Tongue (tissue), 2 donors: ENCODE data around the gene ROBO2. TPM values are rescaled to one million over a fixed set of nuclear protein-coding genes. Genes with fewer than 3 reads are reported as not detected.
A peak's percentile ranks its signal among the peaks of the same experiment; 100 is the strongest.

Source experiments
- DNase-seq: peaks from one replicate; pipeline ENCODE4 v3.0.0-alpha.2; 2015
- total RNA-seq: library from RNA; depleted of rRNA; stranded (reverse); fragments of >200 nt; gene quantifications from one replicate; pipeline ENCODE4 v1.2.3, GENCODE V29; 2014

ROBO2 gene
- total RNA-seq, 1 donor from 2014 or later = 22.1 TPM

DNA sequence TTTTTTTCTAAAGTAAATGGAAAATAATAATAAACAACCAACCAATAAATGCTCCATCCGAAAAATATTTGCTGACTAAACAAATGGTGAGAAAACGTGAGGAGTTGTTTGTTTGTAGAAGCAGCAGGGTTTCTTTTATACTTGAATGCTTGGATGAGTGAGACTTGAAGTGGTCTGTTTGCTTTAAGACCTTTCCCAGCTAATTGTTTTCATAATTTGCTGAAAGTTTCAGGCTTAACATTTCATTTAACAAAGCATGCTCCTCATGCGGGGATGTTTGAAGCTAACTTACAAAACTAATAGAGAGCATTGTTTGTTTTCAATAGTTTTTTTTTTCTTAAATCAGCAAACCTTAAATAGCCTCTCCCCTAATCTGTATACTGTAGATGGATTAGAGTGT, 484.6 kb downstream of the ROBO2 start:
- no peak for DNase-seq

DNA sequence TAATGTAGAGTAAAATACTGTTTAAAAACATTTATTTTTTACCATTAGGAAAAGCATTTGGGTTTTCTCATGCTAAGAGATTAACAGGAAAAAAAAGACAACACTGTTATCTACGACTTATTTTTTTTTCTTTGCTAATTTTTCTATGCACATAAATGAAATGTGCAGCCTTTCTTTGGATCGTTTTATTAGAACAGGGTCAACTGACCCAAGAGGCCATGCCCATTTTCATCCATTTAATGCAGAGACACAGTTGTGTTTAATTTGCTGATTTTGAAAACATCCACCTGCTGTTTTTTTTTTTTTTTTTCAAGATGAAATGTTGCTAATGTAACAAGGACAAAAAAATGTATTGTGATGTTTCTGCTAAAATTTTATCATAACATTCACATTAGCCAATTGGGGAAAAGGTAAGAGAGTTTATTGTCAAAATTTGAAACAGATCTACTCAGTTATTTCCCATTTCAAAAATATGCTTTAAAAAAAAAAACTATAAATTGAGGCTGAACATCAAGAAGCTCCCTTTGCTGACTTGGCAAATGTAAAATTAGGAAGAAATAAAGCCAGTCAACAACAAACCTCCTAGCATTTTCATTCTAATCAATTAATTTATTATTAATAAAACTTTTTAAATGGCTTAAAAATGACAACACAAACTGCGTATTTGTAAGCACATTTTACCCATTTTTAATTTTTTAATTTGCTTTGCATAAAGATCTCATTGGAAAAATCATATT, 485.2 kb downstream of the ROBO2 start:
- DNase-seq = no peak

DNA sequence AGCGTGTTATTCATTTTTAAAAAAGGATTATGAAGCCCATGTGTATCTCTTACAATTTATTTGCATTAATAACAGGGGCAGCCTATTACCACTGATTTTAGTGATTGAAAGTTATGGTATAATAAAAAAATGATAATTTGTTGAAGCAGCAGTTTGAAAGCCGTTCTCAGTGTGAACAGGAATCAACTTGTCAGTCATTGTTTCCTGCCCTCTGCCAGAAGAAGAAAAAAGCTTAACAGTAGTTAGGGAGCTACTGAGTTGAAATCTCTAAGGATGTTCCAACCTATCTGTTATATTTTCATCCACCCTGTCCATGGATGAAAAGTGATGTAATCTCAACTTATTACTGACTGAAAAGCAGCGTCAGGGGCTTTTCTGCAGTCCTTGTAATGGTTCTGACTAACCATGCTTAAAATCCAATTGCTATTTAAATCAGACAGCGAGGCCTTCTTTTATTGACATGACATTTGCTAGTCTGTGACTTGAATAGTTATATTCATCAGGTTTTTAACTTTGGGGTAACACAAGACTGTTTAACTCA, 486.7 kb downstream of the ROBO2 start:
- no peak for DNase-seq

GRCh38 chr3:77529522-77529921, 489.6 kb downstream of the ROBO2 start:
- no peak for DNase-seq

GRCh38 chr3:77530870-77531269, 491.0 kb downstream of the ROBO2 start:
- peak; percentile 16 for DNase-seq

GRCh38 chr3:77535116-77535515, 495.2 kb downstream of the ROBO2 start:
- DNase-seq = no peak

- no peak for DNase-seq
Observed at GRCh38 chr3:77536038-77536775, 496.3 kb downstream of the ROBO2 start.

GRCh38 chr3:77539014-77539413, 499.1 kb downstream of the ROBO2 start:
- no peak for DNase-seq

- DNase-seq = no peak
Observed at GRCh38 chr3:77539677-77540076, 499.8 kb downstream of the ROBO2 start.

DNA sequence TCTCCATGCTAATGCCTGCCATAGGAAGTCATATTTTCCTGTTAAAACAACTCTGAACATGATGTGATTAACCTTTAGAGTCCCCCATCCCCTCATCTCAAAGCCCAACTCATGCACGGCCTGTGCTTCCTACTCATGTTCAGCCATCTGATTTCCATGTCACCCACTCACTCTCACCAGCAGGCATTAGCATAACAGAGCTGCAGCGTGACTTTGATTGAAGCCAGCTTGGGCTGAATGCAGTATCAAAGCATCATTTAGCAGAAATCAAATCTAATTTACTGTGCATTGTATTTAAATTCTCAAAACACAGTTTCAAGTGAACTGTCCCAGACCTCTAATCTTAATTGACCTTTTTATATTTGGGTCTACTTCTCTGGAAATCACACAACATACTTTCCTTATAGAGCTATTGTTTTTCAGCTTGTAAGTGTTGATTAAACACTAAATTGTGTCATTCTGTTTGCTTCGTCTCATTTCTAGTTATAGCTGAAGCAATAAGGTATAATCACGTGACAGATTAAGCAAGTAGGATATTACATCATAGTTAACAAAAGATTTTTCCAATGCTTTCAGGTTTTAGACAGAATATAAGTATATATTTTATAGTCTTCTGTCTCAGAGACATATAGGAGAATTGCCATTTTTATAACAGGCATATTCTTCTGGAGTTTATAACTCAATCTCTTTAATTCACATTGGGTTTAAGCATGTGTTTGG, 501.5 kb downstream of the ROBO2 start:
- DNase-seq = no peak

DNA sequence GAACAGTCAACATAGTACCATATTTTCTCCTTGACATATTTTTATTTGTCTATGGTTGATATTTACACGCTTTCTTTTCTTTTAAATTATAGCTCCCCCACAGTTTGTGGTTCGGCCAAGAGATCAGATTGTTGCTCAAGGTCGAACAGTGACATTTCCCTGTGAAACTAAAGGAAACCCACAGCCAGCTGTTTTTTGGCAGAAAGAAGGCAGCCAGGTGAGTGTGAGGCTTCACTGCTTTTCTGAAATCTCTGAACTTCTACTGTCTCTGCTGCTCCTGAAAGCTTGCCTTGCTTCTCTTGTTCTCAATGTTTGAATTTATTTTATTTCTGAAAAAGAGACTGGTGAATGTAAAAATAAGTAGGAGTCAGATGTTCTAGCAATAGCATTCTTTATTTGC, 506.3 kb downstream of the ROBO2 start:
- DNase-seq = no peak

GRCh38 chr3:77549034-77549433, 509.1 kb downstream of the ROBO2 start:
- no peak for DNase-seq

DNA sequence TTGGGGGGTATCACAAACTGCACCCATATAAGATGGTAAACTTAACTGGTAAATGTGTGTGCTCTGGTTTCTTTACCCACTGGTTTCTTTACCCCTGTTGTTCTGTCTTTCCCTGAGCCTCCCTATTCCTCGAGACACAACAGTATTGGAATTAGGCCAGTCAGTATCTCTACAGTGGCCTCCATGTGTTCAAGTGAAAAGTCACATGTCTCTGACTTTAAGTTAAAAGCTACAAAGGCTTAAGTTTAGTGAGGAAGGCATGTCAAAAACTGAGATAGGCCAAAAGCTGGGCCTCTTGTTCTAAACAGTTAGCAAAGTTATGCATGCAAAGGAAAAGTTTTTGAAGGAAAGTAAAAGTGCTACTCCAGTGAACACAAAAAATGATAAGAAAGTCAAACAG, 513.3 kb downstream of the ROBO2 start:
- DNase-seq = no peak

GRCh38 chr3:77562089-77562488, 522.2 kb downstream of the ROBO2 start:
- no peak for DNase-seq

- no peak for DNase-seq
Observed at GRCh38 chr3:77563012-77563411, 523.1 kb downstream of the ROBO2 start.

- no peak for DNase-seq
Observed at GRCh38 chr3:77566055-77566454, 526.2 kb downstream of the ROBO2 start.

DNA sequence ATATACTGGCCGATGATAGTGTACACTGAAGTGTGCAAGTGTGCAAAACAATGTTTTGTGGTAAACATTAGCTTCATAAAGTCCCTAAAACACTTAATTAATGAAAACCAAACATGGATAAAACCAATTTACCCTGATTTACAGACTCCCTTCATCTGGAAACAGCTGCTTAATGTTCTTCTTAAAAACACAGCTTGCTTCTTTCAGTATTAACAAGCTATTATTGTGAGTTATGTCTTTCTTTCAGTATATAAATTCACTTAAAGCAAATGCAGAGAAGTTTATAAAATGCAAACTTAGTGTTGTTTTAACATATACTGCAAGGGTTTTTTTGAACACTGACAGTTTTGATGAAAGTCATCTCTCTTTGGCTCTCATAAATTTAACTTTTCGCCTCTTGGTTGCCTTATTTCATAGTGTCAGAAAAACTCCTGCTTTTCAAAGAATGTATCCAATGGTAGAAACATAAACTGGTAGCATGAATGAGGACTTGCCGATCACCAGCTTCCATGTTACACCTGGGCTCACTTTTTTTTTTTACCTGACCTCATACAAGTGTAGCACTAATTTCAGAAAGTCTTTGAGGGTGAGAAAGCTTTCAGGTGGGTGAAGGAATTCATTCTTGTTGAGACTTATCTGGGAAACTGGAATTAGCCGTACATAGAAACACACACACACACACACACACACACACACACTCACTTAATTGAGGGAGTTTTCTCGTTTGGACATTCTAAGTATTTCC, 532.2 kb downstream of the ROBO2 start:
- DNase-seq = no peak

DNA sequence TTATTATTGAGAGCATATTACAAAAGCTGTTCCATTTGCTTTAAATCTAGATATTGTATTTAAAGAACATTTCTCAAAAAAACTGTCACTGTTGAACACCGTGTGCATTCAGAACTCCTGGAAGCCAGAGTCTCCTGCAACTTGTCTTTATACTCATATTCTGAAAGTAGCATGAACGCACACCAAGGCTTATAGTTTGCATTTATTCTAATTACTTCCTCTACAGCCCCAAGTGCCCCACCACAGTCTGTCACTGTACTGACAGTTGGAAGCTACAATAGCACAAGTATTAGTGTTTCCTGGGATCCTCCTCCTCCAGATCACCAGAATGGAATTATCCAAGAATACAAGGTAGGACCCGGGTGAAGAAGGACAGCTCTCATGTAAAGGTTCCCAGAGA, 537.4 kb downstream of the ROBO2 start:
- DNase-seq = no peak

GRCh38 chr3:77586216-77586615, 546.3 kb downstream of the ROBO2 start:
- no peak for DNase-seq

GRCh38 chr3:77588863-77589262, 549.0 kb downstream of the ROBO2 start:
- DNase-seq = no peak

DNA sequence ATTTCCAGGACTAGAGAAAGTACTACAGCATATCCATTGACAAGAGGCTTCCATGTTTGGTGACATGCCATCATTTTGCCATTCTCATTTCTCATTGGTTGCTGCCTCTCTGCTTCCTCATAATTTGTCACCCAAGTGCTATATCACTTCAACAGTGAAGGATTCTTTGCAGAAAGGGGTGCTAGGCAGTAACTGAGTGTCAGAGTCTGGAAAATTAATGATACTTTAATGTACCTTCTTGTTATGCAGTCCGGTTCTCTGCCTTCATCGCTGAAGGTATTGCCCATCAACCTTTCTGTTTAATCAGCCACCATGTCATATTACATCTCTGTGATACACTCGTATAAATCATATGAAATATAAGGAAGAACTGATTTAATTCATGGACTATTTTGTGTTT, 550.3 kb downstream of the ROBO2 start:
- DNase-seq = no peak

- DNase-seq = no peak
Observed at GRCh38 chr3:77595371-77595870, 555.5 kb downstream of the ROBO2 start.
